Effector memory CD8-positive, alpha-beta T cell (primary cell): Measurements from ENCODE around the gene ADGRB3.
"Not testable (repeated sequence)": the region's sequence is repeated elsewhere in the genome, so short reads cannot be mapped to it uniquely, and the experiment has no call there.

Experiments
- ATAC-seq: fragments of 150-1000 bp; cut with Tn5 transposase; replicated peaks from 2 replicates; pipeline ENCODE4 v1.10.0; 2021; ENCODE audit warnings: mild to moderate bottlenecking, moderate library complexity
- DNase-seq, 3 experiments: peaks; one replicate each; pipeline ENCODE4 v3.0.0; 2021
- H3K27ac Mint-ChIP-seq, 2 donors: one replicate each; pipeline ENCODE4 v1.8.0; 2022; ENCODE audit warnings: mild to moderate bottlenecking in 2 of 2, mixed read lengths in 2 of 2, moderate library complexity in 2 of 2
- H3K27me3 Mint-ChIP-seq, 2 donors: one replicate each; pipeline ENCODE4 v1.8.0; 2022; ENCODE audit warnings: mixed read lengths in 2 of 2
- H3K36me3 Mint-ChIP-seq: one replicate; pipeline ENCODE4 v1.8.0; 2022; ENCODE audit warnings: mild to moderate bottlenecking, moderate library complexity, mixed read lengths; ENCODE audit not compliant: insufficient read depth
- H3K4me1 Mint-ChIP-seq, 2 donors: one replicate each; pipeline ENCODE4 v1.8.0; 2022; ENCODE audit warnings: low read depth in 2 of 2, mixed read lengths in 2 of 2
- H3K4me3 Mint-ChIP-seq, 2 donors: one replicate each; pipeline ENCODE4 v1.8.0; 2022; ENCODE audit warnings: mild to moderate bottlenecking in 2 of 2, mixed read lengths in 2 of 2, moderate library complexity in 2 of 2
- H3K9me3 Mint-ChIP-seq, 2 donors: one replicate each; pipeline ENCODE4 v1.8.0; 2022; ENCODE audit warnings: mixed read lengths in 2 of 2

ADGRB3 gene

DNA sequence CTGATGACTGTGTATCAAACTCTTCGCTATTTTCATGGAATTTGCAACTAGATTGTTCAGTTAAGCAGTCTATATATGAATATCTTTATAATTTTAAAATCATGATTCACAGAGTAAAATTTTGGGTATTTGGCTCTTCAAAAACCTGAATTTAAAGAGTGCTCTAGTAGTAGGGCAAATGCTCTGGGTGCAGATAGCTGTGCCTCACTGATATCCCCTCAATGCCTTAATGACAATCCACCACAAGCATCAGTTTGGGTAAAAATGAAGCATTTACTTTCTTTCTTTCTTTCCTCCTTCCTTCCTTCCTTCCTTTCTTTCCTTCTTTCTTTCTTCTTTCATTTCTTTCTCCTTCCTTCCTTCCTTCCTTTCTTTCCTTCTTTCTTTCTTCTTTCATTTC lies 239.7 kb downstream of the ADGRB3 start:
- Mint-ChIP-seq H3K27ac (no peak overlapping the region), H3K36me3 (no peaks in the 10 kb centered on the region), H3K9me3 (peaks cover 0 to 1% of the 10 kb centered on the region in 2 donors), H3K27me3 (no peaks in the 10 kb centered on the region), H3K4me1 (no peaks in the 10 kb centered on the region), H3K4me3 (no peak overlapping the region)
- DNase-seq (no peak), ATAC-seq (no peak)

DNA sequence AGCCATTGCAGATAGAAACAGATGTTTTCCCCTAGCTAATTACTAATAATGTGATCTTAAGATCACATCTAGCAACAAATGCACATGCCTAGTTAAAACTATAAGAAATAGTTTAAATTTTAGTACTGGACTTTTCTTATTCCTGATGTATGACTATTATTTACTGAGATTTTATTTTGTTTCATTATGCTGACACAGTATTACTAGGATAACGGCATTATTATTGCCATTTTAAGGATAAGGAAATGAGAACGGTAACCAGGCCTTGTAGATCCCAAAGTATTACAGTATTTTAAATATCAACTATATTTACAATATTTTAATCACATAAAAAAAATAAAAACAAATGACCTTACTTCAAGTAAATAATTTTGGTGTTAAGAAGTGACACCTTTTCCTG lies 240.3 kb downstream of the ADGRB3 start:
- Mint-ChIP-seq H3K36me3 (no peaks in the 10 kb centered on the region), H3K27ac (no peak overlapping the region), H3K27me3 (no peaks in the 10 kb centered on the region), H3K9me3 (peaks cover 0 to 1% of the 10 kb centered on the region in 2 donors), H3K4me3 (no peak overlapping the region), H3K4me1 (no peaks in the 10 kb centered on the region)
- ATAC-seq (no peak), DNase-seq (no peak)

DNA sequence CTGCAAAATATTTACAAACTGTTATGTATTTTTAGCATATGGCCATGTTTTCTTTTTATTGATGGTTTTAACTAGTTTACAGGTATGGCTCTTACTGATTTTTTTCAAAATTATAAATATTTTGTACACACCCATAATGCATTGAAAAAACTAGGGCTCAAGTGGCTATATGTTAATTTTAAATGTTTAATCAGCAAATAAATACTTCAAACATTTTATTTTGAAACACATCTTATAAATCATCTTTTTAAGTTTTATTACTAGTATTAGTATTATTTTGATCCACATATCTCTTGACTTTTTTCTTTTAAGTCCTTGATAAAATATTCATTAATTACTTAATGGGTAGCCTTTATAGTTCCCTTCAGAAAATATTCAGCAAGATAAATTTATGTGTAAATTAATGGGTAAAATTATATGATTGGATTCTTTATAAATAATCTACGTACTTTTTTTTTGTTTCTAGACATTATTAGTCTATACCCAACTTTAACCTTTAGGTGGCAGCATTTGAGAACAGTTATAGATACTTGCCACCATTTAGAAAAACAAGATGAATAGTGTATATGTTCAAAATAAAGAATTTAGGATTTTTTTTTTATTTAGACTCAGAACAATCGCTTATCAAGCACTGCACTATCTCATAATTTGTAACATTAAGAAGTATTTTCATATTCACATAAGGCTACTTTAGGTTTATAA lies 241.9 kb downstream of the ADGRB3 start:
- Mint-ChIP-seq H3K36me3 (no peaks in the 10 kb centered on the region), H3K4me3 (no peak overlapping the region), H3K9me3 (no peaks in the 10 kb centered on the region), H3K27ac (no peak overlapping the region), H3K4me1 (no peaks in the 10 kb centered on the region), H3K27me3 (no peaks in the 10 kb centered on the region)
- no peak for ATAC-seq
- DNase-seq, result no peak

DNA sequence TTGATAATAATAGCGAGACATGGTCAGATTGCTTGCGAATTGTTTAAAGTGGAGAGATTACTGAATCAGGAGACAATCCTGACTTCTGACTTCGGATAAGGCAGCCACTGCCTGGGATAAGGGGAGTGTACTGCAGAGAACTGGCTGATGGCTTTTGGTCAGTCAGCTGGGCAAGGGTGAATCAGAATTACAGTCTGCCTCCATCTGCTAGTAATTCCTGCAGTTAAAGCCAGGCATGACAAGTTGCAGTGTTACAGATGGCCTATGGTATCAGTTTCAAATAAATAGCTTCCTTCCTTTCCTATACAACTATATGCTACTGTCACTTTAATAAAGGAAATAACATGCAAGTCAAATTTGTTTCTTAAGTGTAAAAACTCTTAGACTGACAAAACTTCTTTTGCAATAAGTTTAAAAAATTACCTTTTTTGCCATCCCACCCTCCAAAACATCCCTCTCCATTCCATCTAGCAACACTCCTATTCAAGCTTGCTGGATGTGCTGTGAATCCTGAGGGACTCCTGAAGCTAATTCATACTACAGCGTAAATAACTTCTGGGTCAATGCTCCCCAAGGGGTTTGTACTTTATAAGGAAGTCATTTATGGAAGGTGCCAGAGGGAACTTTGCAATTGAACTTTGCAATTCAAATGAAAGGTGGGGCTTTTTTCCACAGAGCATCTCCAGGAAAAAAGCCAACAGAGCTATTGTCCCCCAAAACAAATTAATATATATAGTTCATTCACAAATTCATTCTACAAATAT lies 245.2 kb downstream of the ADGRB3 start:
- Mint-ChIP-seq H3K4me3 (no peak overlapping the region), H3K36me3 (no peaks in the 10 kb centered on the region), H3K27me3 (no peaks in the 10 kb centered on the region), H3K4me1 (no peaks in the 10 kb centered on the region), H3K9me3 (peaks cover 8% of the 10 kb centered on the region in 2 donors), H3K27ac (no peak overlapping the region)
- ATAC-seq (no peak), DNase-seq (no peak)

- H3K36me3 Mint-ChIP-seq, H3K4me1 Mint-ChIP-seq, H3K27me3 Mint-ChIP-seq, H3K27ac Mint-ChIP-seq, ATAC-seq, DNase-seq, H3K4me3 Mint-ChIP-seq: not testable (repeated sequence)
- H3K9me3 Mint-ChIP-seq, result peaks cover 8 to 12% of the 10 kb centered on the region in 2 donors
These were observed 248.2 kb downstream of the ADGRB3 start for GRCh38 chr6:68883325-68883724.

DNA sequence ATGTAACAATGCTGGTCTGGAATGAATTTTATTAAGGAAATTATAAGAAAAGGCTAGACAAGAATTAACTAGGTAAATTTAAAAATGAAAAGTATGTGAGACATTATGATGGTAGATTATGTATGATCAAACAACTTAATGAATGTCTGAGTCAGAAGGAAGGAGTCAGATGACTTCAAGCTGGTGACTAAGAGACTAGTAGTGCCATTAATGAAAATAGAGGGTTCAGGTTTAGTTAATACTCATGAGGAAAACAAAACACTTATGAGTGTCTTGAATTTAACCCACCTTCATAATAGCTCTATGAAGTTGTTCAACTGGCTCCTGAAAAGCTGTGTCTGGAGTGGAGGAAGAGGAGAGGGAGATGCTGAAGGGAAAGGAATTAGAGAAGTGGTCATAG lies 256.3 kb downstream of the ADGRB3 start:
- H3K4me1 Mint-ChIP-seq, result no peaks in the 10 kb centered on the region
- H3K9me3 Mint-ChIP-seq, result peaks cover 11 to 15% of the 10 kb centered on the region in 2 donors
- H3K36me3 Mint-ChIP-seq, result no peaks in the 10 kb centered on the region
- DNase-seq, result no peak
- no peaks in the 10 kb centered on the region for H3K27me3 Mint-ChIP-seq
- H3K27ac Mint-ChIP-seq, result no peak overlapping the region
- no peak overlapping the region for H3K4me3 Mint-ChIP-seq
- no peak for ATAC-seq

DNA sequence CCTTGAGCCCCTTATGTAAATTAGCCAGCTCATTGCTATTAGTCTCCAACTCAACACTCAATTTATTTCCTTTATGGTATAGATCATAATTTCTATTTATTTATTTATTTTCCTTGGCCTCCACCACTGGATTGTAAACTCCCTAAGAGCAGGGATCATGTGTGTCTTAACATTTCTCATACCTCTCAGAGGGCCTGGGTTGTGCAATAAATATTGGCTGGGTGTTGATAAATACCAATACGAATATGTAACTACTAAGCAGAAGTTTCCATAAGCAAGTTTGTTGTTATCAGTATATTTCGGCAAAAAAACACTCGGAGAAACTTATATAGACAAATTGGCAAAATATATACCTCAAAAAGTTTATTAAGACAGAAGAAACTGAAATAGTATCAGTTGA lies 257.4 kb downstream of the ADGRB3 start:
- H3K4me1 Mint-ChIP-seq, result no peaks in the 10 kb centered on the region
- no peak for DNase-seq
- no peaks in the 10 kb centered on the region for H3K36me3 Mint-ChIP-seq
- H3K4me3 Mint-ChIP-seq, result no peak overlapping the region
- no peak overlapping the region for H3K27ac Mint-ChIP-seq
- no peaks in the 10 kb centered on the region for H3K27me3 Mint-ChIP-seq
- no peak for ATAC-seq
- peaks cover 8 to 25% of the 10 kb centered on the region in 2 donors for H3K9me3 Mint-ChIP-seq

DNA sequence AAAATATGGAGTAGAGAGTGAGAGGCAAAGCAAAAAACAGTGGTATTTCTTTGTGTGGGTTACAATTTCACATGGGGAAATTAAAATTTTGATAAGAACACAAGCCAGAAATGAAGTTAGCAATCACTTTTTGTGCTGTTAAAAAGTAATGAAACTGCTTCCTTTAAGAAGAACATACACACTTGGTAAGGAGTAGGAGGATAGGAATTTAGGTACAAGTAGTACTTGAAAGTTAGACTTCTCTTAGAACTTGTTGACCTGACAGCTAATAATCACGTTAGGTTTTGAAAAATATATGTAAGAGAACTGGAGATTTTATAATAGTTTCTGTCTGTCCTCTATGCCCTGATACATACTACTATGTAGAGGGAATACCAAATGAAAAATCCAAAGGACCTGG lies 260.8 kb downstream of the ADGRB3 start:
- H3K4me3 Mint-ChIP-seq, result no peak overlapping the region
- H3K27ac Mint-ChIP-seq, result no peak overlapping the region
- DNase-seq (no peak), ATAC-seq (no peak)
- H3K27me3 Mint-ChIP-seq, result no peaks in the 10 kb centered on the region
- no peaks in the 10 kb centered on the region for H3K36me3 Mint-ChIP-seq
- peaks cover 5 to 18% of the 10 kb centered on the region in 2 donors for H3K9me3 Mint-ChIP-seq
- no peaks in the 10 kb centered on the region for H3K4me1 Mint-ChIP-seq

- ATAC-seq (no peak), DNase-seq (no peak)
- Mint-ChIP-seq H3K27me3 (no peaks in the 10 kb centered on the region), H3K27ac (no peak overlapping the region), H3K36me3 (no peaks in the 10 kb centered on the region), H3K4me1 (no peaks in the 10 kb centered on the region), H3K9me3 (peaks cover 2 to 18% of the 10 kb centered on the region in 2 donors), H3K4me3 (no peak overlapping the region)
These were observed 266.0 kb downstream of the ADGRB3 start for GRCh38 chr6:68901044-68901443.

DNA sequence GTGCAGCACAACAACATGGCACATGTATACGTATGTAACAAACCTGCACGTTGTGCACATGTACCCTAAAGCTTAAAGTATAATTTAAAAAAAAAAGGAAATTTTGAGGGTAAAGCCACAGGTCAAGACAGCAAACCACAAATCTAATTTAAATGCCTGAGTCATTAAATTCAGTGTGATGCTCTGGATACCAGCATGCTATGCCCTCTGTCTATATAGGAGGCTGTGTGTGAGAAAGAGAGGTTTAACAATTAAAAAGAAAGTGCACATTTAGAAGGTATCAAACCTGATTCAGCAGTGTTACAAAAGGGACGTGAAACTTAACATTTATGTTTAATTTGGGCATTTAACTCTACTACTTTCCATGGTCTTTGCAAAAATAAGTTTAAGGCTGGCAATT lies 276.3 kb downstream of the ADGRB3 start:
- H3K4me1 Mint-ChIP-seq, result no peaks in the 10 kb centered on the region
- no peak for ATAC-seq
- peaks cover 0 to 4% of the 10 kb centered on the region in 2 donors for H3K9me3 Mint-ChIP-seq
- H3K27me3 Mint-ChIP-seq, result no peaks in the 10 kb centered on the region
- no peak overlapping the region for H3K4me3 Mint-ChIP-seq
- H3K36me3 Mint-ChIP-seq, result no peaks in the 10 kb centered on the region
- no peak for DNase-seq
- no peak overlapping the region for H3K27ac Mint-ChIP-seq

DNA sequence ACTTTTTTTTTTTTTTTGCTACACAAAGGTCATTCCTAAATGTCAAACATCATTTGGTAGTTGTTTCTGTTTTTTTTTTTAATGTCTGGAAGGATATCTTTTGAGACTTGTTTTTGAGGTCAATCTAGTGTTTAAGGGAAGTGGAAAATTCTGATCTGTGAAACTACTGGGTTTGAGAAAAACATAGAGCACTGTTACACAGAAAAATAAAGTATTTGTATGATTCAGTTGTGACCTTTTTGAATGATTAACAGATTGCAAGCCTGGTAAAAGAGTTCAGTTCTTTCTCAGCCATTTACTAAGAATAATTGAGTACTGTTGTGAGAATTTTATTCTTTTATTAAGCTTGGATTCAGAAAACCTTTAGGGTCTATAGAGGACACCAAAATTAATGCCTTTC lies 276.7 kb downstream of the ADGRB3 start:
- DNase-seq, result no peak
- H3K9me3 Mint-ChIP-seq, result peaks cover 0 to 6% of the 10 kb centered on the region in 2 donors
- no peaks in the 10 kb centered on the region for H3K27me3 Mint-ChIP-seq
- ATAC-seq, result no peak
- no peak overlapping the region for H3K27ac Mint-ChIP-seq
- H3K36me3 Mint-ChIP-seq, result no peaks in the 10 kb centered on the region
- H3K4me1 Mint-ChIP-seq, result no peaks in the 10 kb centered on the region
- H3K4me3 Mint-ChIP-seq, result no peak overlapping the region

DNA sequence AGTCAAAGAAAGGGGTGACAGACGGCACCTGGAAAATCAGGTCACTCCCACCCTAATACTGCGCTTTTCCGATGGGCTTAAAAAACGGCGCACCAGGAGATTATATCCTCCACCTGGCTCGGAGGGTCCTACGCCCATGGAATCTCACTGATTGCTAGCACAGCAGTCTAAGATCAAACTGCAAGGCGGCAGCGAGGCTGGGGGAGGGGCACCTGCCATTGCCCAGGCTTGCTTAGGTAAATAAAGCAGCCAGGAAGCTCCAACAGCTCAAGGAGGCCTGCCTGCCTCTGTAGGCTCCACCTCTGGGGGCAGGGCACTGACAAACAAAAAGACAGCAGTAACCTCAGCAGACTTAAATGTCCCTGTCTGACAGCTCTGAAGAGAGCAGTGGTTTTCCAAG lies 277.7 kb downstream of the ADGRB3 start:
- H3K4me3 Mint-ChIP-seq, H3K9me3 Mint-ChIP-seq, H3K27ac Mint-ChIP-seq, H3K36me3 Mint-ChIP-seq, H3K4me1 Mint-ChIP-seq, H3K27me3 Mint-ChIP-seq, DNase-seq, ATAC-seq: not testable (repeated sequence)

- ATAC-seq (no peak), DNase-seq (no peak)
- no peak overlapping the region for H3K27ac Mint-ChIP-seq
- no peaks in the 10 kb centered on the region for H3K4me1 Mint-ChIP-seq
- H3K4me3 Mint-ChIP-seq, result no peak overlapping the region
- H3K27me3 Mint-ChIP-seq, result no peaks in the 10 kb centered on the region
- peaks cover 10 to 12% of the 10 kb centered on the region in 2 donors for H3K9me3 Mint-ChIP-seq
- H3K36me3 Mint-ChIP-seq, result no peaks in the 10 kb centered on the region
These were observed 280.5 kb downstream of the ADGRB3 start for GRCh38 chr6:68915586-68915985.

DNA sequence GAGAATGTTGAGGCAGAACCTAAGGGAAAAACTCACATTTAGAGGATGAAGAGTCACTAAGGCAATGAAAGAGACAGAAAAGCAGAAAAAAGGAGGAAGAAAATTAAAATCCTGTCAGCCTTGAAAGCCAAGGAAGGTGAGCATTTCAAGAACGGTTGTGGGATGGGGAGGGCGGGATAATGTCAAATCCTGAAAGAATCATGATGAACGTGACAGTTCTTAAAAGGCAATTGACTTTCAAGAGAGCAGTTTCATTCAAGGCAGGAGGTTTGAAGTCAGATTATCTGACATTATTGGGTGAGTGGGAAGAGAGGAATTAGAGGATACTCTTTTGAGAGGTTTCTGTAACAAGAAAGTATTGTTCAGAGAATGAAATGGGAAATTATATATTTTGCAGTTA lies 284.5 kb downstream of the ADGRB3 start:
- no peaks in the 10 kb centered on the region for H3K27me3 Mint-ChIP-seq
- no peaks in the 10 kb centered on the region for H3K36me3 Mint-ChIP-seq
- H3K9me3 Mint-ChIP-seq, result peaks cover 10 to 12% of the 10 kb centered on the region in 2 donors
- DNase-seq, result no peak
- ATAC-seq, result no peak
- H3K4me3 Mint-ChIP-seq, result no peak overlapping the region
- H3K4me1 Mint-ChIP-seq, result no peaks in the 10 kb centered on the region
- H3K27ac Mint-ChIP-seq, result no peak overlapping the region
